GM21737 (cell line): Measurements from ENCODE around the gene ZFP92.

Experiments used
- ATAC-seq: cut with Tn5 transposase; IDR thresholded peaks from one replicate; pipeline ENCODE4 v1.9.1; 2021; ENCODE audit warnings: mild to moderate bottlenecking, moderate library complexity; ENCODE audit not compliant: unreplicated experiment

ZFP92 gene

DNA sequence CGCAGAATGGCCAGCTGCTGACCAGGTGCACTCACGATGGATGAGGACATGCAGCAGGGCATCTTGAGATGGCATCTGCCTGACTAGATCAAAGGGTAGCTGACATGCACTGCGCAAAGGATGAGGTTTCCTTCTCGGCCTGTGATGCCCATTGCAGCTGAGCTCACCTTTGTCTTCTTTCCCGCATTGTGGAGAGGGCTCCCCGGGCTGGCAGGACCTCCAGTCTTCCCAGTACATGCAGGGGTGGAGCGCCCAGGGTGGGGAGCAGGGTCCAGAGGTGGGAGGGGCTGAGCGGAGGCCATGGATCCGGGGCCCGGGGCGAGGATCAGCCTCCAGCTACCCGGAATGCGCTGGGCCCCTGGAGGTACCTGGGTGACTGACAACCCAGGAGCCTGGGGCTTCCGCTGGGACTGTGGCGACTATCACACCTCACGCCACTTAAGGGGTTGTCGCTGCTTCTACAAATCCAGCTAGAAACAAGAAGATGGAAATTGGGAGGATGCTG is 22.6 kb downstream of the ZFP92 start:
- ATAC-seq: no peak

GRCh38 chrX:153434801-153435200 is 23.5 kb downstream of the ZFP92 start:
- no peak for ATAC-seq

- no peak for ATAC-seq
Observed at GRCh38 chrX:153435845-153436244, 24.6 kb downstream of the ZFP92 start.

DNA sequence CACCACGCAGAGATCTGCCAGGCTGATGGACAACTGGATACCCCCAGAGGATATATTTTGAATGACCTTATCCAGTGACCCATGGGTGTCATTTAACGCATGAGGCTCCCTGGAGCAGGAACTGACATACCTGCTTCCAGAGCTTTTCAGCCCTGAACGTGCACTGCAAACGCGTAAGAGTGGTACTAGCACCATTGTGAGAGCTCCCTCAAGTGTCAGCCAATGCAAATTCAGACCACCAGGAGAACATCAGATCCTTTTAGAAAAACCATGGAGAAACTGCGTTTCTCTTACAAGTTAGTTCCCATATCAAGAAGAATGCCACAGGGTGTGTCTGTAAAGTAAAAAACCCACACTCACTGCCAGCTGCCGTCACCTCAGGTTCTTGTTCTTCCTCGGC is 27.3 kb downstream of the ZFP92 start:
- ATAC-seq: no peak

DNA sequence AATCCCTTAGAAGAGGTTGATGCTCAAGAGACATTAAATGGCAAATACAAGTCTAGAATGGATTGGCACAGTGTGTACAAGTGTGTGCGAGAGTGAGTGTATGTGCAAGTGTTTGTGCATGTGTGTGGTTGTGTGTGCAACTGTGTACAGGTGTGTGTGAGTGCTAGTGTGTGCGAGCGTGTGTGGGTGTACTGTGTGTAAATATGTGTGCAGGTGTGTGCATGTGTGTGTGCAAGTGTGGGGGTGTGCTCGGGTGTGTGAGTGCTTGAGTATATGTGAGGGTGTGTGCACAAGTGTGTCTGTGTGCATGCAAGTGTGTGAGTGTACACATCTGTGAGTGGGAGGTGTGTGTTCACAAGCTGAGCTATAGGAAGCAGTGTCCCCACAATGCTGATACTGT is 28.7 kb downstream of the ZFP92 start:
- ATAC-seq: no peak

DNA sequence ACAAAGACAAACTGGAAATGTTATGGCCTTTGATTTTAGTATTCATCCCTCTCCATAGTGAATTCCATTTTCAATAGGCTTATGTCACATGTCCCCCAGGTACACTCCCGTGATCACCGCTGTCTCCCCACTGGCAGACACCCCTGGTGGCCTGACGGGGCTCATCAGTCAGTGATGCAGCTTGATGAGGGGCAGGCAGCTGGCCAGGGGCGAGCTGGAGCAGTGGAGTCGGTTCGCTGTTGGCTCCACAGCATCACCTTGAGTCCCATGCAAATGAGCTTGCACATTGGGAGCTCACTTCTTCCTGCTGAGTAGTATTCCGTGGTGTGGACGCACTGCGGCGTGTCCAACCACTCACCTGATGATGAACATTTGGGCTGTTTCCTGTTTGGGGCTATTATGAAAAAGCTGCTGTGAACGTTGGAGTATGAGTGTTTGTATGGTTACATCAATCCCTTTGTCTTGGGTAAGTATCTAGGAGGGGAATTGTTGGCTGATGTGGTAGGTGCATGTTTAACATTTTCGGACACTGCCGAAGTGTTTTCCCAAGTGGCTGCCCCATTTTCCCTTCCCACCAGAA is 29.4 kb downstream of the ZFP92 start:
- no peak for ATAC-seq

- no peak for ATAC-seq
Observed at GRCh38 chrX:153441296-153441695, 30.0 kb downstream of the ZFP92 start.

- ATAC-seq: no peak
Observed at GRCh38 chrX:153441981-153442380, 30.7 kb downstream of the ZFP92 start.

GRCh38 chrX:153442463-153442862 is 31.2 kb downstream of the ZFP92 start:
- ATAC-seq: no peak

- ATAC-seq: no peak
Observed at GRCh38 chrX:153443476-153444332, 32.4 kb downstream of the ZFP92 start.

DNA sequence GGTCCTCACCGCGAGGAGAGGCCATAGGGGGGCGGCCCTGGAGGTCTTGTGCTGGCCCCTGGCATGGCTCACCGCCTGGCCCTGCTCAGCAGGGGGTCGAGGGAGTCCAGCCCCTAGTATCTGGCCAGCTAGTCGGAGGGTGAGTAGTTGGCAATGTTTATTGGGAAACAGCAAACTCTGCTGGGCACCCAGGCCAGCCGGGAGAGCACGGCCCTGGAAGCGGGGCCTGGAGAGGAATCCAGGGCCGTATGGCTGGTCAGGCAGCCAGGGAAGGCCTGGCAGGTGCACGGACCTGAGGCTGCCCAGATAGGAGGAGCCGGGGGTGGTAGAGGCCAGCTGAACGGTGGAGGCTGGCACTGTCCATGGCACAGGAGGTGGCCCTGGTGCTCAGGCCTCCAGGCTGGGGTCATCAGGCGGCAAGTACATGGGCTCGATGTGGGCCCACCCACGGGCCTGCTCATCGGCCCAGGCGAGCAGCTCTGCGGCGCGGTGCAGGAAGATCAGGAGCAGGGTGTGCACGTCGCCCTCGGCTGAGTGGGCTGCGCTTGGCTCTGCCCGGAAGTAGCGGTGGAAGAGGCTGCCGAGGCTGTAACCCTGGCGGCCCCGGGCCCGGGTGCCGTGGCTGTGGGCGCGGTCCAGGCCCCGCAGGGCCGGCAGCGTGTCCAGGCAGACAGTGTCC is 33.2 kb downstream of the ZFP92 start:
- ATAC-seq: no peak

- ATAC-seq: no peak
Observed at GRCh38 chrX:153445106-153445855, 34.0 kb downstream of the ZFP92 start.

GRCh38 chrX:153445856-153446635 is 34.8 kb downstream of the ZFP92 start, which contains the start of gene TREX2:
Gene TREX2 (minus strand): TSS chrX:153446056. CDS start chrX:153445430, 626 bp downstream.
- ATAC-seq: no peak

DNA sequence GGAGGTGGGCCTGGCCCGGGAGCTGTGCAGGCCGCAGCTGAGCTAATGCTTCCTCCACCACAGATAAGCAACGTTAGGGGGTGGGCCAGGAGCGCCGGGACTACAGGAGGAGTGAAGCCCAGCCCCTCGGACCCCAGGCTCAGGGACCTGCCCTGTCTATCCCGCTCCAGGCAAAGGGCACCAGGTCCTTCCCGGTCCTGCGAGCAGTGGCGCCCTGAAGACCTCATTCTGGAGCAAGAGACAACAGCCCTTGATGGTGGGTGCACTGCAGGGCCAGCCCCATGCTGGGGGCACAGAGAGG is 35.3 kb downstream of the ZFP92 start:
- no peak for ATAC-seq

DNA sequence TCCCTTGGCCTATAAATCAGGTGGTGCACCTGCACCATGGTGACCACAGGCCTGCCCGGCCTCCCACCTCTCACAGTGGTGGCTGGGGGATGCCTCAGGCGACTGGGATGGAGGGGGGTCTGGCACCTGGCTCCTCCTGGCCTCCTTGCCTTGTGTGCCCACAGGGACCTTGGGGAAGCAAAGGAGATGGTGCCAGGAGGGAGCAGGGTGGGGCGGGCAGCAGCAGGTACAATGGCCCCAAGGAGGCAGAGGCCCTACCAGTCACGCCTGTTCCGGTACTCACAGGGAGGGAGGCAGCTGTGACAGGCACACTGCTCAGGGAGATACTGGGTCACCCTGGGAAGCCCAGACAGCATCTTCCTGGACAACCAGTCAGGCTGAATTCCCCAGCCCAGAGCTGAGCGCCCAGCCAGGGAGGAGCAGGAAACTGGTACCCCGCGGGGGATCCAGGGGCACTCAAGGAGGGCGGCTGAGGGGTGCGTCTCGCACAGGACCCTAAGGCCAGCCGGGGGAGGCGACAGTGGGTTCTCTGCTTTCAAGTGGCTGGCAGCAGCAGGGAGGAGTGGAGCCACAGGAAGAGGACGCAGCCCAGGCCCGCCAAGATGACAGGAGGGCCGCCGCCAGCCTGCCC is 35.8 kb downstream of the ZFP92 start:
- no peak for ATAC-seq

DNA sequence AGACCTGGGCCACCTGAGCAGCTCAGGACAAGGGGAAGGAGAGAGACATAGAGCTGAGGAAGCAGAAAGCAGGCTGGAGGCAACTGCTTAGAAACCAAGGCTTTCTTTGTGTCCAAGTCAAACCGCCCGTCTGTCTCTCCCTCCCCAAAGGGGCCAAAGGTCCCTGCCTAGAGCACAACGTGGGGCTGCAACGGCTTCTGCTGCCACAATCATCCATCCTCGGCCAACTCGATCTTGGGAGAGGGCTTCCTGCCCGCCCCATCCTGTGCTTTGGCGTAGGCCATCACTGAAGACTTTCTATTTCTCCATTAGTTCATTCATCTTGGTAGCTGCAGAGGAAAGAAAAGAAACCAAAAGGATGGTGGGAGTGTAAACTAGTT is 36.3 kb downstream of the ZFP92 start:
- ATAC-seq: no peak

DNA sequence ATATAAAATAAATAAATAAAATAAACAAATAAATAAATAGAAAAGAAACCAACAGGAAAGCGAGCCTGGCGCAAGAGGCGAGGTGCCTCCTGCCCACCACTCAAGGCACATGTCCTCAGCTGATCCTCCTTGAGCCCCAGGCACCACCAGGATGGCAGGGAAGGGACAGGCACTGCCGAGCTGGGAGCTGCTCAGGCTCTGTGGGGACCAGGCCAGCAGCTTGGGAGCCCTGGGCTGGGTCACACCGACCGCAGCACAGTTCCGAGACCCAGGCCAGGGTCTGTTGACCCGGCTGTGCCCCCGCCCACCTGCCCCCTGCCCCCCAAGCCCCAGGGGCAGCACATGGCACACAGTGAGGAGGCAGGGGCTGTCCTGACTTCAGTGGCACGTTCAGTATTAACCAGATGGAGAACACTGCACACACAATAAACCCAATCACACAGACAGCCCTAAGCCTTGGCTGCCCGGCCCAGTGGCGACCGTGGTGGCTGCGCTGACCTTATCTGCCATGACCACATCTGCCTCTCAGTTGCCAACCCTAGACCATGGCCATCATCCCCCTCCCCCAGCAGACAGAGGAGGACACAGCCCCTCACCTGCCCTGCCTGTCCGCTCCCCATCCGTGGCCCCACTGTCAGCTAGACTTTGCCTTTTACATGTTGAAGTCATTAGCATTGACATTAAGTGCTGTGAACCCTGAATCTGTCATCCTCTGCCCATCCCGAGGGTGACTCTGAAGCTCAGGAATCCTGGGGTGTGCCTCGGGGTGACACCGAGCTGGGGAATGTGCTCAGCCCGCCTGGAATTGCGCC is 37.5 kb downstream of the ZFP92 start:
- ATAC-seq: no peak

DNA sequence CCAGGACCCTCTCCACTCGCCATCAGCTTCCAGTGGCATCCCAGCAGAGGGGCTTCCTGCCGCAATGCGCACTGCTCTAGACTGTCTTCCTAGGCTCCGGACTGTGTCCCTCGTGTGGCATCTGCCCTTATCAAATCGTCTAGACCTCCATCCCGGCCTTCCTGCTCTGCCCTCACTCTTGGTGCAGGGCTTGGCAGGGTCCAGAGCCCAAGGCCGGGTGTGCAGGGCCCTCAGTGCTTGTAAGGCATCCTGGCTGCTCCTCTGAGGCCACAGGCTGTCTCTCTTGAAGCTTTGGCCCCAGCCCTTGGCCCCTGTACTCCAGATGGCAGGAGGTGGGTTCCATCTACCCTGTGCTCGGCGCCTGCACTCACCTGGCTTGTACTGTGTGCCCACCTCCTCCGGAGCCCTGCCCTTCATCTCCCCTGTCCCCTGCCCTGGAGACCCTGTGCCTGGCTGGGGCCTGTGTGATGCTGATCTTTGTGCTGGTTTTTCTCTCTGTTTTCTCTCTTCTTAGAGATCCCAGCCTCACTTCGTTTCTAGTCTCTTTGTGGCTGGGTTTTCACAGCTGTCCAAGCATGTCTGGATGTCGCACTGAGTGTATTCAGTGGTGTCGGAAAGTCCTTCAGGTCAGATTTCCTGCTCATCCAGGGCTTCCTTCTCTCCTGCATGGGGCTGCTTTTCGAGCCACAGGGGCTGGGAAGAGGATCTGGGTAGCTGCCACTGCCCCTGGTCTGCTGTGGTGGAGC is 38.3 kb downstream of the ZFP92 start:
- ATAC-seq: no peak
